ENCODE data around the gene NDST1. TPM values are rescaled to one million over a fixed set of nuclear protein-coding genes. Genes with fewer than 3 reads are reported as not detected.

Gene NDST1
- total and polyA plus RNA-seq, 2 of the 8 experiments (the other 6 are each of a cell fraction or from before 2014, with no cell fraction given), result 27.0 to 72.0 TPM

DNA sequence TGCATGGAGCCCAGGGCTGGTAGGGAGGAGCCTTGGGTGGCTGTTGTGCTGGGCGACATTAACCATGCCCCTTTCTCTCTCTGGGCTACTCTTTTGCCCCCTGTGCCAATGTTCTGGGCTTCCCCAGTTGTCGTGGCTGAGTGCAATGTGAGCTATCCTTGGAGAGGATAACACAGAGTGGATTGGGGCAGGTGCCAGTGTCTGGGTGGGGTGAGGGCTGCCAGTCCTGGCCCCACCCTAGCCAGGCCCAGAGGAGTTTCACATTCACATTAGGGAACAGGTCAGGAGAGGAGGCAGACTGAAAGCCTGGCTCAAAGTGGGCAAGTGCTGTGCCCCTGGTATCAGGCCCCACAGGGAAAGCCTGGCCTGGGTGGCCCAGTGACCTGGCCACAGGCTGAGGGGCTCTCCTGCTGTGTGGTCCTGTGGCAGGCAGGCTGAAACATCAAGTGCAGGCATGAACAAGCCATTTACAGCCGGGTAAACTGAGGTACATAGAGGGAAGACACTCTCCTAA is 7.5 kb upstream of the NDST1 start (continued):
- no peak for TF ChIP-seq TAF7 (optimal IDR thresholded peaks at IDR 0.05; ENCODE audit: borderline replicate concordance, low read depth, low read length)
- no peak for TF ChIP-seq CHD2 (IDR thresholded peaks at IDR 0.05; ENCODE audit: low read length)
- TF ChIP-seq SUZ12 (IDR thresholded peaks at IDR 0.05; ENCODE audit: low read length), result no peak
- TF ChIP-seq RBBP5 (IDR thresholded peaks at IDR 0.05; ENCODE audit: borderline replicate concordance, low read depth, low read length), result no peak
- no peak for TF ChIP-seq NANOG (IDR thresholded peaks at IDR 0.05; ENCODE audit: insufficient read depth, low read depth, low read length, poor library complexity, severe bottlenecking)
- no peak for TF ChIP-seq SIRT6 (IDR thresholded peaks at IDR 0.05; ENCODE audit: low read length)
- no peak for TF ChIP-seq RFX5 (IDR thresholded peaks at IDR 0.05; ENCODE audit: borderline replicate concordance, low read depth, low read length)
- no peak for TF ChIP-seq BACH1 (IDR thresholded peaks at IDR 0.05; ENCODE audit: low read length)
